Amniotic stem cell (primary cell): ENCODE data around the gene G3BP1.
"Not testable (repeated sequence)": the region's sequence is repeated elsewhere in the genome, so short reads cannot be mapped to it uniquely, and the experiment has no call there.

Experiments used
- DNase-seq: peaks from one replicate; lab custom pipeline; 2025; lab: John Stamatoyannopoulos, UW

G3BP1 gene

DNA sequence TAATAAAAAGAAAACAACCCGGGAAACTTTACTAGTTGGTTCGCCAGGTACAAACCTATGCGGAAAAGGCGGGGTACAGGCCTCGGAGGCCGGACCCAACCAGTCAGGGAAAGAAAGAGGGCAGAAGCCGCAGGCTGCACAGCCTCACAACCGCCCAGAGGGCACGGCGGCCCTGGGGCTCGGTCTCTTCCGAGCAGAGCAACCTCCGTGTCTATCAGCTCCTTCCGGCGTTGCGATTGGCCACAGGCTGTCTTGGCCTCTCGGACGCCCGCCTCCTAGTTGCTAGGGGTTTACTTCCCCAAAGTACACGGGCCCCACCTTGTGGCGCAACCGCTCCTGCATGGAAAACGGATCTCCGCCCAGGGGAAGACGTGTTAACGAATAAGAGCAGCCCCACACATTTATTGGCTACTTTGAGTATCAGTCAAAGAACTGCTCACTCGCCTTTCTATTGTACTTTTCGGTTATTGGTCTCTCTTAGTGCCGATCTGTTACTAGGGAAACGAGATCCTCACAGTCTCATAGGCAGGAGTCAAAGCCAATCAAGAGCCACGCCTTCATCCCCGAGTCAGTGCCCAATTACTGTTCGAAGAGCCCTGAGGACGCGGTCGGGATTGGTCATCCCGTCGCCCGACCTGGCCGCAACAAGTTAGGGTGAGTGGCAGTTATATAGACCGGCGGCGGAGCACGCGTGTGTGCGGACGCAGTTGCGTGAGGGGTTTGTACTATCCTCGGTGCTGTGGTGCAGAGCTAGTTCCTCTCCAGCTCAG lies at the start of gene G3BP1:
Gene G3BP1, plus strand, starts transcription at position 696 of the 770 bp plus-strand sequence. CDS start 14,667 bp downstream, outside the sequence.
- DNase-seq, result peak; percentile 100

DNA sequence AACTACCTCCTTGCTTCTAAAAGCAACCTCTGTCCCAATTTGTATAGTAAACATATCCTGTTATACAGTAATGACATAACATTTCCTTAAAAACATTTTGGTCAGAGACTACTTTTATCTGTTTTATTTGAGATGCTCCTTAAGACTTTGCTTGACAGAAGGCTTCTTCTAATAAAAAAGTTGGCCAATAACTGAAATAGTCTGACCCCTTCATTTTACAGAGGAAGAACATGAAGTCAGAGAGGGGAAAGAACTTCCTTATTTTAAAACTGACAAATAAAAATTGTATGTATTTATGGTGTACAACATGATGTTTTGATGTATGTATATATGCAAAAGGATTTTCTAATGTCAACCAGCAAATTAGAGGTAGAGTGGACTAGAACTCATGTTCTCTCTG lies 49.2 kb upstream of the G3BP1 start:
- DNase-seq, result no peak

DNA sequence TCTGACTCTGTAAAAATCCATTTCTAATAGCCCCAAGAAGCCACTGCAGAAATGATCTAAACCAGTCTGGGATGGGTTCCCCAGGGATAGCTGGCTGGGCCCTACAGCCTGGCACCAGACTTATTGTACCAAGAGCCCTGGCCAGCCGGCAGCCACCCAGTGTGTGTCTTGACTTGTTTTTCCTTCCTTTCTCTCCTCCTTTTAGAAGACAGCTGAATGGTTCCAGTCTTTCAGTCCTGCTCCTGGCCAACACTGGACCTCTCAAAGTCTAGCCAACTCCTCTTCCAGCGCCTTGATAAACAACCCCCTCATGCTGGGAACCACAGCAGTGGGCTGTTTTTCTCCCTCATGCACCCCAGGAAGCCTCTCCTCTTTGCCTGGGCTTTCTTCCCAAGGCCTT lies 47.4 kb upstream of the G3BP1 start:
- DNase-seq, result no peak

DNA sequence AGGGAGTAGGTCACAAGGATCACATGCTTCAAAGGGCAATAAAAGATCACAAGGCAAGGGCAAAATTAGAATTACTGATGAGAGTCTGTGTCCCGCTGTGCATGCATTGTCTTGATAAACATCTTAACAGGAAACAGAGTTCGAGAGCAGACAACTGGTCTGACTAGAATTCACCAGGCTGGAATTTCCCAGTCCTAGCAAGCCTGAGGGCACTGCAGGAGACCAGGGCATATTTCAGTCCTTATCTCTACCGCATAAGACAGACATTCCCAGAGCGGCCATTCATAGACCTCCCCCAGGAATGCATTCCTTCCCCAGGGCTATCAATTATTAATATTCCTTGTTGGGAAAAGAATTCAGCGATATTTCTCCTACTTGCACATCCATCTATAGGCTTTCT lies 42.2 kb upstream of the G3BP1 start:
- DNase-seq, result not testable (repeated sequence)

- no peak for DNase-seq
Measured at GRCh38 chr5:151730381-151730780, 41.4 kb upstream of the G3BP1 start.

- DNase-seq, result no peak
Measured at GRCh38 chr5:151733358-151734063, 38.2 kb upstream of the G3BP1 start.

- DNase-seq, result no peak
Measured at GRCh38 chr5:151734064-151734408, 37.7 kb upstream of the G3BP1 start.

- no peak for DNase-seq
Measured at GRCh38 chr5:151735646-151736045, 36.1 kb upstream of the G3BP1 start.

- no peak for DNase-seq
Measured at GRCh38 chr5:151737431-151737830, 34.3 kb upstream of the G3BP1 start.

DNA sequence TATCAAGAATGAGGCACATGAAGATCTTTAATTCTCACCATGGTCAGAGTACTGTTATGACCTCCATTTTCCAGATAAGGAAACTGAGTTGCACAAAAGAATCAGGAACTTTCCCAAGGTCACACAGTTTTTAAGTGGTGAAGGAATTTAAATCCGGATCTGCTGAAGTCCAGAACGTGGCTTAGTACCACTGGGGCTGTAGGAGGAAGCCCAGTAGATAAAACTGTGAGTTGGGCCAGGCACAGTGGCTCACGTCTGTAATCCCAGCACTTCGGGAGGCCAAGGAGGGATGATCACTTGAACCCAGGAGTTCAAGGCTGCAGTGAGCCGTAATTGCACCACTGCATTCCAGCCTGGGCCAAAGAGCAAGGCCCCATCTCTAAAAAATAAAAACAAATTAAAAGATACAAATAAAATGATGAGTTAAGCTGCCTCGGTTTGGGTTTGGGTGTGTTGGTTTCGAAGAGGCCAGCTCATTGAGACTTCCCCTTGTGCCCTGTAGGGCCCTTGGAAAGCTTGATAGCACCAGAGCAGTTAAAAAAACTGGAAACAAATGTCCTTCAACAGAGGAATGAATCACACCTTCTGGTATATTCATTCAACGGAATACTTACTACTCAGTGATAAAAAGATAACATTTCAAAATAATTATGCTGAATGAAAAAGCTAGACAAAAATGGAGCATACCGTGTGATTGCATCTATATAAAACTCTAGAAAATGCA lies 33.5 kb upstream of the G3BP1 start:
- no peak for DNase-seq

GRCh38 chr5:151739395-151739794 lies 32.4 kb upstream of the G3BP1 start:
- DNase-seq, result no peak

DNA sequence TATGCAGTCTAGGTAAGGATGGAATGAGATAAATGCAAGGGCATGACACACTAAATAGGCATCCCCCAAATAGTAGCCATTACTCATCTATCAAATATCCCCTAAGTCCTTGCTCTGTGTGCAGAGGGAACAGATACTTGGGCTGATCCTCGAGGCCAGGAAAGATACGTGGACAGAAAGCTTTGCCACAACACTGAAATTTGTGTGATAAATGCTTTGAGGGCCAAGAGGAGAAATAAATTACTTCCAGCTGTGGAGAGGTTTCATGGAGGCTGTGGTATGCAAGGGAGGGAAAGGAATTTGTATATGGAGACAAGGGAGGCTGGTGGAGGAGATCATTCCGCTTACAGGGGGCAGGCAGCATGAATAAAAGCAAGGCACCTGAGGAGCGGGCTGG lies 31.8 kb upstream of the G3BP1 start:
- DNase-seq, result peak; percentile 72

- DNase-seq, result peak; percentile 87
Measured at GRCh38 chr5:151740336-151740942, 31.3 kb upstream of the G3BP1 start.

DNA sequence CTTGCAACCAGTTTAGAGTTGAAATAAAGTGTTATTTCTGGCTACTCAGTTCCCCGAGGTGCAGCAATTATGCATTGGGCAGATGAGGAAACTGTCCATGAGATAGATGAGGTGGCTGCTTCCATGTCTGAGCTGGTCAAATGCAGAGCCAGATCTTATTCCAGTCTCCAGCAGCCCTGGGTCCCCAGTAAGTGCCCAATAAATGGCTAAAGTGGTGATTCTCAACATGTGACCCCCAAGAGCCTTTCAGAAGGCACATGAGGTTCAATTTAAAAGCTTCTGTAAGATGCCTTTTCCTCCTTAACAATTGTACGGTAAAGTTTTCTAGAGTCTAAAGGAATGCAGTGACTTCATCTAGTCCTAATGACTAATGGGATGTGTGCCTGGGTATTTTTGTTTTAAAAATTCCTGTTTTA lies 30.8 kb upstream of the G3BP1 start:
- peak; percentile 21 for DNase-seq

- no peak for DNase-seq
Measured at GRCh38 chr5:151741678-151742423, 29.9 kb upstream of the G3BP1 start.

DNA sequence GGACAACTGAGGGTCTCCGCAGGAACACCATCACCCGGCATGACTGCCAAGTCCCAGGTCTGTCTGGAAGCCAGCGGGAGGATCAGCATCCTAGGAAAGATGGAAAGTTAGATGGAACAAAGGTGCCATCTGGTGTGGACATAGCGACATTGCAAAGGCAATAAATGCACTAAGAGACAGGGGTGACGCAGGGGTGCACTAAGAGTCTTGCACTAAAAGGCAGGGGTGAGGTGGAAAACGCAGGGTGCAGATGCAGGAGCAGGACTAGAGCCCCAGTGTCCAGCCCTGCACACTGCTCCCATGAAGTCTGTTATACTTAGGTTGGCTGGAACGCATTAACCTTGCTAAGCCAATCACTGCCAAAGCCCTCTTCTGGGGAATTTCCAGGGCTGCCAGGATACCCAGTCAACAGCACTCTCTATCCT lies 28.9 kb upstream of the G3BP1 start:
- peak; percentile 16 for DNase-seq

- DNase-seq, result no peak
Measured at GRCh38 chr5:151743530-151743929, 28.2 kb upstream of the G3BP1 start.

DNA sequence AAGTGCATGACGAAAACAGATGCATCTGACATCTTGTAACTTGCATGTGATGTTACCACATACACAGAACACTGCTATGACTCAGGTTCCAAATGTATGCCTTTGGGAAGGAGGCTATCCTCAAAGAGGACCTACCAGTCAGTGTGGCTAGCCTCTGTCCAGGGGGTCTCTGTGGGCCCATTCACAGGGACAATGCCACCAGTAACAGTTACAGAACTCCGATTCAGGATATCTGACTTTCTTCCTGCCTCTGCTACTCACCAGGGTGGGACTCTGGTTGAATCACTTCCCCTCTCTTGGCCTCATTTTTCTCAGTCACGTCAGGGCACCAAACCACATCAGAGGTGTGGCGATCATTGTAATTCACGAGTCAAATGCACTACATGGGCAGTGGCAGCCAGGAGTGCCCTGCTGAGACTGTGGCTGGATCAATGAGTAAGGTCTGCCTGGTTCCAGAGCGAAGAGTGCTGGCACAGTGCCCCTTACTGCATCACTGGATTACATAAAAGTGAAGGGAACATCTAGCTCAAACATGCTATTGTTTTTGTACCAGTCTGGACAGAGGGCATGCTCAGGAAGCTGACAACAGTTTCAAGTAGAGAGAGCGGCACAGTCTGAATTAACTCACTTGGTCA lies 26.6 kb upstream of the G3BP1 start:
- peak; percentile 68 for DNase-seq

DNA sequence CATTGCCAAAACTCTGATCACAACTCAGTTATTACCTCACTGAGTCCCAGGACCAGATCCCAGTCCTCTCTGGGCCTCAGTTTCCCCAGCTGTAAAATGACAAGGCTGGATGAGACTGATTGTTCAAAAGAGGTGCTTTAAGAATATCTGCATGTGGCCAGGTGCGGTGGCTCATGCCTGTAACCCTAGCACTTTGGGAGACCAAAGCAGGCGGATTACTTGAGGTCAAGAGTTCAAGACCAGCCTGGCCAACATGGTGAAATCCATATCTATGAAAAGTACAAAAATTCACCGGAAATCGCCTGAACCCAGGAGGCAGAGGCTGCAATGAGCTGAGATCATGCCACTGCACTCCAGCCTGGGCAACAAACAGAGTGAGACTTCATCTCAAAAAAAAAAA lies 21.6 kb upstream of the G3BP1 start:
- no peak for DNase-seq

- no peak for DNase-seq
Measured at GRCh38 chr5:151751091-151751490, 20.7 kb upstream of the G3BP1 start.

DNA sequence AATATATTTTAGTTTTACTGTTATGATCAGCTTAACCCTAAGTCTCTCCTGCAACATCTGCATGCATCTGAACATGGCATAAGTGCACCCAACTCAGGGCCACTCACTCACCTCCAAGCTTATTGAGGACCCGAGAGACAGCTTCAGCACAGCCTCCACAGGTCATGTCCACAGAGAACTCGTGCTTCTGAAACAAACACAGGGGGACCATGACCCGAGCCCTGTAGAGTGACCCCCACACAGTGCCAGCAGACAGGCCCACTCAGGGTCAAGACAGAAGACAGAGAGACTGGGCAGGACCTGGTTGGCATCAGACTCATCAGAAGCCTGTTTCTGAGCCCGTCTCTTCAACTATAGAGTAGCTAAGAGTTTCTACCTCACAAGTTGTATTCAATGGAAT lies 20.2 kb upstream of the G3BP1 start:
- no peak for DNase-seq
